NCI-H2196 (cell line): ENCODE measurements around the gene PGPEP1.
"Not testable (repeated sequence)": the region's sequence is repeated elsewhere in the genome, so short reads cannot be mapped to it uniquely, and the experiment has no call there.

Source experiments
- DNase-seq: peaks from one replicate; lab custom pipeline; 2025; ENCODE audit not compliant: unreplicated experiment; lab: John Stamatoyannopoulos, UW

The PGPEP1 gene

GRCh38 chr19:18363787-18364186, 23.4 kb downstream of the PGPEP1 start:
- DNase-seq: no peak

- not testable (repeated sequence) for DNase-seq
Observed at GRCh38 chr19:18364277-18364825, 24.0 kb downstream of the PGPEP1 start.

GRCh38 chr19:18364826-18365528, 24.6 kb downstream of the PGPEP1 start:
- peak; percentile 96 for DNase-seq

GRCh38 chr19:18366021-18366435, 25.6 kb downstream of the PGPEP1 start:
- DNase-seq: no peak

- DNase-seq: no peak
Observed at GRCh38 chr19:18368504-18369222, 28.3 kb downstream of the PGPEP1 start.

- DNase-seq: no peak
Observed at GRCh38 chr19:18373407-18373891, 33.1 kb downstream of the PGPEP1 start.

GRCh38 chr19:18373892-18374629, 33.7 kb downstream of the PGPEP1 start:
- peak; percentile 78 for DNase-seq

- peak; percentile 50 for DNase-seq
Observed at GRCh38 chr19:18377026-18377425, 36.6 kb downstream of the PGPEP1 start.

GRCh38 chr19:18379803-18380747, 39.7 kb downstream of the PGPEP1 start:
- peak; percentile 96 for DNase-seq

- DNase-seq: no peak
Observed at GRCh38 chr19:18380843-18381242, 40.4 kb downstream of the PGPEP1 start.

GRCh38 chr19:18383622-18384021, 43.2 kb downstream of the PGPEP1 start:
- DNase-seq: not testable (repeated sequence)

GRCh38 chr19:18384775-18385174, 44.4 kb downstream of the PGPEP1 start:
- DNase-seq: no peak

- DNase-seq: no peak
Observed at GRCh38 chr19:18385359-18385674, 44.9 kb downstream of the PGPEP1 start.

- peak; percentile 40 for DNase-seq
Observed at GRCh38 chr19:18385675-18386542, 45.5 kb downstream of the PGPEP1 start, which contains the start of gene GDF15. Gene GDF15 (plus strand): TSS chr19:18386158. CDS start chr19:18386190, 32 bp downstream.

GRCh38 chr19:18386543-18387271, 46.3 kb downstream of the PGPEP1 start:
- DNase-seq: no peak

- peak; percentile 97 for DNase-seq
Observed at GRCh38 chr19:18388100-18388959, 47.9 kb downstream of the PGPEP1 start.

GRCh38 chr19:18388960-18389725, 48.7 kb downstream of the PGPEP1 start:
- DNase-seq: no peak
